IMR-90 (cell line): ENCODE measurements around the gene GPC5. TPM values are rescaled to one million over a fixed set of nuclear protein-coding genes. Genes with fewer than 3 reads are reported as not detected.

ENCODE experiments used
- ATAC-seq: fragments of 200-7000 bp; cut with Tn5 transposase; 2 replicates; pipeline ENCODE4 v1.9.1; 2020; ENCODE audit warnings: low read depth, mild to moderate bottlenecking, moderate library complexity
- BruUV-seq: library from RNA; stranded (reverse); fragments of 400-500 nt; replicated peaks from 2 replicates; lab custom pipeline; 2021; lab: Mats Ljungman, UMichigan
- CTCF ChIA-PET: fragments of 300-600 bp; formaldehyde crosslinking; extraction: SDS; loops from one replicate; lab custom pipeline; 2021; ENCODE audit warnings: antibody characterized with exemption; lab: Yijun Ruan, JAX
- POLR2A ChIA-PET: fragments of 300-600 bp; sonication (Branson Sonifier 250); formaldehyde crosslinking; loops from one replicate; lab custom pipeline; 2022; ENCODE audit warnings: antibody characterized with exemption; ENCODE audit not compliant: unreplicated experiment; lab: Charles Lee
- DNase-seq: peaks from one replicate; pipeline ENCODE4 v3.0.0; 2013
- H2AFZ ChIP-seq: replicated peaks from 2 replicates; pipeline ENCODE3; 2013; ENCODE audit warnings: low read length, mild to moderate bottlenecking; ENCODE audit not compliant: poor library complexity
- H2AK5ac ChIP-seq: 2 replicates; pipeline ENCODE4 v1.6.1; 2013; ENCODE audit warnings: low read depth, low read length, inconsistent platforms
- H2AK9ac ChIP-seq: replicated peaks from 2 replicates; pipeline ENCODE3; 2013; ENCODE audit warnings: mild to moderate bottlenecking, low read depth, low read length, moderate library complexity; ENCODE audit not compliant: poor library complexity
- H2BK120ac ChIP-seq: 2 replicates; pipeline ENCODE4 v1.6.1; 2013; ENCODE audit warnings: low read depth, low read length, inconsistent platforms
- H2BK15ac ChIP-seq: 3 replicates; pipeline ENCODE4 v1.6.1; 2013; ENCODE audit warnings: low read depth, low read length, inconsistent platforms
- H2BK20ac ChIP-seq: 2 replicates; pipeline ENCODE4 v1.6.1; 2013; ENCODE audit warnings: low read depth, mild to moderate bottlenecking, inconsistent platforms, low read length, moderate library complexity
- H2BK5ac ChIP-seq: 2 replicates; pipeline ENCODE4 v1.6.1; 2013; ENCODE audit warnings: mild to moderate bottlenecking, low read depth, low read length, inconsistent platforms; ENCODE audit not compliant: poor library complexity, severe bottlenecking
- H3K14ac ChIP-seq: replicated peaks from 2 replicates; pipeline ENCODE4 v1.6.1; 2013; ENCODE audit warnings: low read depth, low read length, inconsistent platforms
- H3K18ac ChIP-seq: 2 replicates; pipeline ENCODE4 v1.6.1; 2013; ENCODE audit warnings: low read depth, low read length, control low read depth
- H3K23ac ChIP-seq: 2 replicates; pipeline ENCODE4 v1.6.1; 2013; ENCODE audit warnings: low read depth, low read length, inconsistent platforms
- H3K27ac ChIP-seq: 2 replicates; pipeline ENCODE4 v1.5.1; 2013; ENCODE audit warnings: mild to moderate bottlenecking, control low read depth, low read length; ENCODE audit not compliant: insufficient read depth
- H3K27me3 ChIP-seq: 2 replicates; pipeline ENCODE4 v1.6.1; 2013; ENCODE audit warnings: low read length; ENCODE audit not compliant: control insufficient read depth, insufficient read depth
- H3K36me3 ChIP-seq: 2 replicates; pipeline ENCODE4 v1.6.1; 2013; ENCODE audit warnings: low read length, mixed read lengths; ENCODE audit not compliant: control insufficient read depth, insufficient read depth
- H3K4ac ChIP-seq: 2 replicates; pipeline ENCODE4 v1.6.1; 2013; ENCODE audit warnings: low read depth, low read length, inconsistent platforms
- H3K4me1 ChIP-seq: 2 replicates; pipeline ENCODE4 v1.6.1; 2013; ENCODE audit warnings: low read length, mixed read lengths; ENCODE audit not compliant: control insufficient read depth, insufficient read depth
- H3K4me2 ChIP-seq: 2 replicates; pipeline ENCODE4 v1.6.1; 2013; ENCODE audit warnings: low read depth, mild to moderate bottlenecking, control low read depth, low read length, moderate library complexity
- H3K4me3 ChIP-seq: 2 replicates; pipeline ENCODE4 v1.5.1; 2013; ENCODE audit warnings: low read depth, mild to moderate bottlenecking, control low read depth, low read length, moderate library complexity; ENCODE audit not compliant: insufficient read depth
- H3K56ac ChIP-seq: 2 replicates; pipeline ENCODE4 v1.6.1; 2013; ENCODE audit warnings: low read length, inconsistent platforms; ENCODE audit not compliant: insufficient read depth; ENCODE audit errors: extremely low read depth
- H3K79me1 ChIP-seq, 2 experiments: 2 replicates each; pipeline ENCODE4 v1.6.1; 2013; ENCODE audit warnings: low read length in 2 of 2, inconsistent platforms in 1 of 2, low read depth in 1 of 2
- H3K9ac ChIP-seq: 2 replicates; pipeline ENCODE4 v1.6.1; 2013; ENCODE audit warnings: low read depth, low read length, control low read depth
- H3K9me1 ChIP-seq: 2 replicates; pipeline ENCODE4 v1.6.1; 2013; ENCODE audit warnings: low read length, inconsistent platforms; ENCODE audit not compliant: insufficient read depth
- H3K9me3 ChIP-seq: 2 replicates; pipeline ENCODE4 v1.6.1; 2013; ENCODE audit warnings: low read length; ENCODE audit not compliant: control insufficient read depth, insufficient read depth
- H4K20me1 ChIP-seq: 2 replicates; pipeline ENCODE4 v1.6.1; 2013; ENCODE audit warnings: low read length, inconsistent platforms; ENCODE audit not compliant: insufficient read depth
- H4K5ac ChIP-seq: 2 replicates; pipeline ENCODE4 v1.6.1; 2013; ENCODE audit warnings: mild to moderate bottlenecking, low read depth, low read length, control low read depth
- H4K8ac ChIP-seq, 2 experiments: 2 replicates each; pipeline ENCODE4 v1.6.1; 2013; ENCODE audit warnings: low read depth in 2 of 2, low read length in 2 of 2, control low read depth in 1 of 2, inconsistent platforms in 1 of 2
- H4K91ac ChIP-seq: 2 replicates; pipeline ENCODE4 v1.6.1; 2013; ENCODE audit warnings: low read depth, low read length, inconsistent platforms; ENCODE audit not compliant: insufficient read depth
- BHLHE40 ChIP-seq: fragments of 150-350 bp; IDR thresholded peaks from 2 replicates; pipeline ENCODE4 v1.6.1; 2016; ENCODE audit warnings: mild to moderate bottlenecking, low read depth, low read length
- CEBPB ChIP-seq: IDR thresholded peaks from 2 replicates; pipeline ENCODE4 v1.6.1; 2012; ENCODE audit warnings: low read depth, low read length, improper control_type of control experiment
- ELK1 ChIP-seq: fragments of 150-350 bp; IDR thresholded peaks from 2 replicates; pipeline ENCODE4 v1.6.1; 2016; ENCODE audit warnings: low read depth, mild to moderate bottlenecking, low read length, moderate library complexity, borderline replicate concordance
- FOS ChIP-seq: fragments of 150-350 bp; IDR thresholded peaks from 2 replicates; pipeline ENCODE4 v1.6.1; 2016; ENCODE audit warnings: low read depth, low read length
- MAFK ChIP-seq: IDR thresholded peaks from 2 replicates; pipeline ENCODE4 v1.6.1; 2012; ENCODE audit warnings: low read depth, low read length, improper control_type of control experiment
- MAZ ChIP-seq: IDR thresholded peaks from 2 replicates; pipeline ENCODE4 v1.6.1; 2012; ENCODE audit warnings: low read depth, mild to moderate bottlenecking, low read length, improper control_type of control experiment, moderate library complexity, borderline replicate concordance
- MXI1 ChIP-seq: IDR thresholded peaks from 2 replicates; pipeline ENCODE4 v1.6.1; 2012; ENCODE audit warnings: low read depth, mild to moderate bottlenecking, low read length, moderate library complexity, borderline replicate concordance
- RCOR1 ChIP-seq: IDR thresholded peaks from 2 replicates; pipeline ENCODE4 v1.6.1; 2012; ENCODE audit warnings: mild to moderate bottlenecking, low read length, improper control_type of control experiment; ENCODE audit not compliant: insufficient replicate concordance
- SMC3 ChIP-seq: fragments of 150-350 bp; IDR thresholded peaks from 2 replicates; pipeline ENCODE4 v1.6.1; 2016; ENCODE audit warnings: low read depth, mild to moderate bottlenecking, antibody characterized with exemption, low read length, moderate library complexity
- USF2 ChIP-seq: fragments of 150-350 bp; IDR thresholded peaks from 2 replicates; pipeline ENCODE4 v1.6.1; 2017; ENCODE audit warnings: mild to moderate bottlenecking, antibody characterized with exemption, low read length, low read depth
- WGBS, 2 experiments: methylation state at CpG; one replicate each; pipeline versions ENCODE4 v1.1.5 to v1.1.7; 2013; ENCODE audit warnings: missing lambda C conversion rate in 2 of 2; ENCODE audit not compliant: insufficient read length in 1 of 2; ENCODE audit errors: extremely low coverage in 2 of 2; 5-methylcytosine and 5-hydroxymethylcytosine counted together
- dilution Hi-C: fragments of 300-500 bp; cut with HindIII; formaldehyde crosslinking; loops from one replicate; pipeline ENCODE4 v1.14.3; 2018; ENCODE audit warnings: low sequenced_read_pairs; ENCODE audit not compliant: unreplicated experiment
- in situ Hi-C: fragments of 300-500 bp; cut with MboI; formaldehyde crosslinking; loops from 3 replicates; pipeline ENCODE4 v1.14.3; 2019; ENCODE audit warnings: low sequenced_read_pairs, inconsistent platforms, mixed read lengths
- intact Hi-C: fragments of 100-400 bp; cut with micrococcal nuclease; formaldehyde crosslinking; loops from 2 replicates; pipeline ENCODE4 v1.10.0; 2022
- polyA plus RNA-seq, 3 experiments: library from polyadenylated mRNA; depleted of rRNA; stranded (reverse); fragments of >200 nt; gene quantifications; 2 replicates each; pipeline ENCODE4 v1.2.3, GENCODE V29; 2012; ENCODE audit warnings: low replicate concordance in 1 of 3
- total RNA-seq: library from RNA; depleted of rRNA; stranded (reverse); fragments of >200 nt; gene quantifications from 2 replicates; pipeline ENCODE4 v1.2.3, GENCODE V29; 2012

GPC5 gene
- total and polyA plus RNA-seq, 2 of the 4 experiments (the other 2 are of a cell fraction) = 0.94 to 1.8 TPM

- no peak overlapping the region for H3K18ac ChIP-seq
- no peak overlapping the region for H2BK20ac ChIP-seq
- H2BK15ac ChIP-seq = no peak overlapping the region
- no peak overlapping the region for H3K23ac ChIP-seq
- no peak overlapping the region for H4K5ac ChIP-seq
- no peak overlapping the region for H2AK5ac ChIP-seq
- H3K4ac ChIP-seq = no peak overlapping the region
- dilution Hi-C loops = no loop called here
- no peak overlapping the region for H3K9ac ChIP-seq
- H3K4me2 ChIP-seq = no peak overlapping the region
- H2BK5ac ChIP-seq = no peak overlapping the region
- DNase-seq (peak; percentile 31), ATAC-seq (no peak)
- no peak overlapping the region for H2AK9ac ChIP-seq
- no peak overlapping the region for H4K8ac ChIP-seq
- no peak for TF ChIP-seq CEBPB
- no peak for TF ChIP-seq ELK1
- no peak for TF ChIP-seq BHLHE40
- TF ChIP-seq MAFK = no peak
- no peak for TF ChIP-seq RCOR1
- no peak for TF ChIP-seq FOS
- TF ChIP-seq SMC3 = no peak
- no peak for TF ChIP-seq USF2
- no peak for TF ChIP-seq MXI1
- TF ChIP-seq MAZ = no peak
- H3K9me1 ChIP-seq = no peaks in the 10 kb centered on the region
- H2AFZ ChIP-seq = no peak overlapping the region
- H3K36me3 ChIP-seq = no peaks in the 10 kb centered on the region
- H3K4me1 ChIP-seq = no peaks in the 10 kb centered on the region
- H3K9me3 ChIP-seq = no peaks in the 10 kb centered on the region
- no TSS peak for BruUV-seq
- CTCF ChIA-PET = interaction anchor here (1.5 kb wide), 1 partner anchor 29 kb away, joined by 3 read pairs; no protein-coding TSS in a partner anchor
- H3K79me1 ChIP-seq = no peaks in the 10 kb centered on the region
- no peak overlapping the region for H3K56ac ChIP-seq
- 20% methylated on average over 1 of the region's 3 CpGs; no CpG with 5 or more reads in 1 of the 2 experiments for WGBS, 2 experiments
- H3K27ac ChIP-seq = no peak overlapping the region
- H2BK120ac ChIP-seq = no peak overlapping the region
- H3K4me3 ChIP-seq = no peak overlapping the region
- H4K91ac ChIP-seq = no peak overlapping the region
- H3K27me3 ChIP-seq = no peaks in the 10 kb centered on the region
- H4K20me1 ChIP-seq = no peaks in the 10 kb centered on the region
- POLR2A ChIA-PET = no interaction called here
- in situ Hi-C loops = no loop called here
- no peak overlapping the region for H3K14ac ChIP-seq
- intact Hi-C loops = no loop called here
Observed at GRCh38 chr13:92158346-92158745, 759.9 kb downstream of the GPC5 start.
